Measurements from ENCODE around the gene MRGPRX2.

- TF ChIP-seq CTCF (IDR thresholded peaks at IDR 0.05; ENCODE audit: poor library complexity, severe bottlenecking), result no peak
- no peak for TF ChIP-seq EZH2 (IDR thresholded peaks at IDR 0.05; ENCODE audit: borderline replicate concordance, insufficient read depth, low read length, poor library complexity, severe bottlenecking)
- TF ChIP-seq POLR2AphosphoS5 (IDR thresholded peaks at IDR 0.05), result no peak
- no peak for TF ChIP-seq RAD21 (conservative IDR thresholded peaks at IDR 0.05)
- TF ChIP-seq TAF1 (IDR thresholded peaks at IDR 0.05; ENCODE audit: low read depth), result no peak
- no peak for TF ChIP-seq MXI1 (conservative IDR thresholded peaks at IDR 0.05; ENCODE audit: poor library complexity, severe bottlenecking)
- TF ChIP-seq, protein P1, sequence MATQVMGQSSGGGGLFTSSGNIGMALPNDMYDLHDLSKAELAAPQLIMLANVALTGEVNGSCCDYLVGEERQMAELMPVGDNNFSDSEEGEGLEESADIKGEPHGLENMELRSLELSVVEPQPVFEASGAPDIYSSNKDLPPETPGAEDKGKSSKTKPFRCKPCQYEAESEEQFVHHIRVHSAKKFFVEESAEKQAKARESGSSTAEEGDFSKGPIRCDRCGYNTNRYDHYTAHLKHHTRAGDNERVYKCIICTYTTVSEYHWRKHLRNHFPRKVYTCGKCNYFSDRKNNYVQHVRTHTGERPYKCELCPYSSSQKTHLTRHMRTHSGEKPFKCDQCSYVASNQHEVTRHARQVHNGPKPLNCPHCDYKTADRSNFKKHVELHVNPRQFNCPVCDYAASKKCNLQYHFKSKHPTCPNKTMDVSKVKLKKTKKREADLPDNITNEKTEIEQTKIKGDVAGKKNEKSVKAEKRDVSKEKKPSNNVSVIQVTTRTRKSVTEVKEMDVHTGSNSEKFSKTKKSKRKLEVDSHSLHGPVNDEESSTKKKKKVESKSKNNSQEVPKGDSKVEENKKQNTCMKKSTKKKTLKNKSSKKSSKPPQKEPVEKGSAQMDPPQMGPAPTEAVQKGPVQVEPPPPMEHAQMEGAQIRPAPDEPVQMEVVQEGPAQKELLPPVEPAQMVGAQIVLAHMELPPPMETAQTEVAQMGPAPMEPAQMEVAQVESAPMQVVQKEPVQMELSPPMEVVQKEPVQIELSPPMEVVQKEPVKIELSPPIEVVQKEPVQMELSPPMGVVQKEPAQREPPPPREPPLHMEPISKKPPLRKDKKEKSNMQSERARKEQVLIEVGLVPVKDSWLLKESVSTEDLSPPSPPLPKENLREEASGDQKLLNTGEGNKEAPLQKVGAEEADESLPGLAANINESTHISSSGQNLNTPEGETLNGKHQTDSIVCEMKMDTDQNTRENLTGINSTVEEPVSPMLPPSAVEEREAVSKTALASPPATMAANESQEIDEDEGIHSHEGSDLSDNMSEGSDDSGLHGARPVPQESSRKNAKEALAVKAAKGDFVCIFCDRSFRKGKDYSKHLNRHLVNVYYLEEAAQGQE (IDR thresholded peaks at IDR 0.05; ENCODE audit: borderline replicate concordance), result no peak
Observed at GRCh38 chr11:19055016-19055415, 5.5 kb downstream of the MRGPRX2 start.

Data from neural cell (in vitro differentiated cells).